GM19043 (cell line): ENCODE results near the gene EPHA5.

Experiments used
- ATAC-seq: cut with Tn5 transposase; IDR thresholded peaks from one replicate; pipeline ENCODE4 v1.9.1; 2021; ENCODE audit warnings: low read depth; ENCODE audit not compliant: unreplicated experiment

EPHA5 gene

GRCh38 chr4:65635051-65635821, 35.1 kb downstream of the EPHA5 start:
- no peak for ATAC-seq

DNA sequence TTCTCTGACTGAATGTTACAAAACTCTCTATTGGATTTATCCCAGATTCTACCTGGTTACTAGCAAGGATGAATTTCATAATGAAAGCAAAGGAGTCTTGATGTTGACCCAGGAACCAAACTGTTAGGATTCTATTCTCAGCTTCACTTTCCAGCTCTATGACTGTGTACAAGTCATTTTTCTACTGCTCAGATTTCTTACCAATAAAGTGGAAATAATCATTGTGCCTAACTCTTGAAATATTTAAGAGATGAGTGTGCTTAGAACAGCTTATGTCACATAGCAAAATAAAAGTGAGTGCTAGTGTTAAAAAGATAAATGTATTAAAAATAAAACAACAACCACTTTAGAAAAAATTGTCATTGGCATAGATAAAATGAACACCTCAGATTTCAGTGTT, 45.6 kb downstream of the EPHA5 start:
- ATAC-seq = no peak

DNA sequence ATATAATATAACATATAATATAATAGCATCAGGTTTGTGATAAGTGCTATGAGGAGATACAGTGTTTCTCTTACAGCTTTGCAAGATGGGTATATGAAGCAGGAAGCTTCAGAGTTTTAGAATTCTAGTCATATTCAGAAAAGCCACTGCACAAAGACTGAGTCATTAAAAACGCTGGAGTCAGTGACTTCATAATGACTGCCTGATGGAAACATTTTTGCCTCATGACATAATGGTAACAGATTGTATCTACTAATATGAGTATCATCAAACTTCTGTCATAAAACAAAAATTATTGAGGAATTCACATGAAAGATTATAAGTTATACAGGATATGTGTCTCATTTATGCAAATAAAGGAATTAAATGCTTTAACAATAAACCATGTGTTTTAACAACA, 46.8 kb downstream of the EPHA5 start:
- no peak for ATAC-seq

GRCh38 chr4:65617416-65617815, 52.9 kb downstream of the EPHA5 start:
- ATAC-seq = no peak

DNA sequence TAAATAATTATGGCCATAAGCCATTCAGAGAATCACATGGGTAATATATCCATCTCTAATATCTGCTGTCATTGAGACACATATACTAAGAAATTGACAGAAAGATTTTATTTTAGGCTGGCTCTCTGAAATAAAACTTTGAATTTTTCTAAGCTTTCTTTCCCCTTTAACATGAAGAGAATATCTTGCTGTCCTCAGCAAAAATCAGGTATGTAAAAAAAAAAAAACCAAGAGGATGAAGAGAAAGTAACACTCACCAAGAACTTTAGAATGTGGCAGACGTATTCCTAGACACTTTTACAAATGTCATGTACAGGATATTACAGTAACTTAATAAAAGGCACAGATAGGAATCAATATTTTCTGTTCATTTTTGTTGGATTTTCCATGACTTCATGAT, 65.8 kb downstream of the EPHA5 start:
- no peak for ATAC-seq

DNA sequence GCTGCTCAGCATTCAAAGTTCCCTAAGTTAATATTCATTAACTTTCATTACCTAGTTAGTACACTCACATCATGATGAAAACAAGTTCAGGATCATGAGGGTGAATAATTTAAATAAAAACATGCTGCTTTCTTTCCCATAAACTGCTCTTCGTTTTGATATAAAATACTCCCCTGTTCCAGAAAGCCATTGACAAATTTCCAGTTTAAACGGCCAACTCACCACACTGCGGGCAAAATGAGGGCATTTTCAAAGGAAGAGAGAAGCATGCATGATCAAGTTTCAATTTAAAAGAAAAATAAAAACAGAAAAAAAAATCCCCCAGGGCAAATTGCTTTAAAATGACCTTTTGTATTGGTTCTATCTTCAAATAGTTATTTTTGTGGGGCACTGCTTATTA, 69.6 kb downstream of the EPHA5 start:
- no peak for ATAC-seq

- no peak for ATAC-seq
These were observed 70.9 kb downstream of the EPHA5 start for GRCh38 chr4:65599340-65599739.

- no peak for ATAC-seq
These were observed 72.6 kb downstream of the EPHA5 start for GRCh38 chr4:65597697-65598096.

DNA sequence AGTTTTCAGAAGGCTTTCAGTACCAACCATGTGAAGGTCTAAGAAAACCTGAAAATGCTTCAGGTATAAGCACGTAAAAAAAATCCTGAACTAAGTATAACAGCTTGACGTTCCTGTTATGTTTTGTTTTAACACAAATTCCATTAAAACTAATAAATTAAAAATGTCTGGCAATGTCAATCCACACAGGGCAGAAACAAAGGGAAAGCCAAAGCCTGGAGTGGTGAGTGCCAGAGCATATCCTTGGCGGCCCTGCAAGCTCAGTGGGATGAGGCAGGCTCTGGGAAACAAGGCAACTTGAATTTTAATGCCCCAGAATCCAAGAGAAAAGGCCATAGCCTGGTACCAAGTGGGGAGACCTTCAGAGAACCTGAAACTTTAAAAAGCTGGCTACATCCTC, 78.2 kb downstream of the EPHA5 start:
- ATAC-seq = no peak

DNA sequence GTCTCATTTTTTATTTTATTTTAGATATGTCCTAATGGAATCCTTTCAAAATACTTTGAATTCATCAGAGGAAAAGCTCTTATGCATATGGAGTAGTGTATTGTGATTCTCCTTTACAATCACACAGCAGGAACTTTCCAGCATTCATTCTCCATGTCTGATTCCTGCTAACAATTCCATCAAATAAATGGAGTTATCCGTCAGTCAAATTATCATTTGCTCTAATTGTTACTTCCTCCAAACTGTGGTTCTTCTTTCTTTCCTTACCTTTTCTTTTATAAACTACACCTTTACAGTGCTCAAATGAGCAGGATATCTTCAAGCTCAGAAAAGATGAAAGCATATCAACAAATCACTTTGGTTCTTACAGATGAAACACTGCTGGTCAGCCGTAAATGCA, 80.4 kb downstream of the EPHA5 start:
- ATAC-seq = no peak

DNA sequence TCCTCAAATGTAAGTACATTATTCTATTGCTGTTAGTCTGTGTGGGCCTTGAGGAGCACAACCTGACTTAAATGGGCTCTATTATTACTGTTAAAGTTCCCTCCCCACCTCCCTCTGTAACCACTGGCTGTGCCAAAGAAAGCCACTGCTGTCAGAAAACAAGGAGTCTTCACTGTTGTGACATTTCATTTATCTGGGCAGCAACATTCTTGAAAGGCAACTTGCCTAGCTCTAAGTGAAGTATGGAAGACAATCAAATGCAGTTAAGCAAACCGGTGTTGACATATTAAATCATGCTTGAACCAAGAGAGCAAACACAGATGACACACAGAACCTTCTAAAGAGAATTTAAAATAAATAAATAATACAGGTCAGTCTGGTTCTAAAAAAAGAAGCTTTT, 81.0 kb downstream of the EPHA5 start:
- no peak for ATAC-seq

GRCh38 chr4:65580551-65580950, 89.7 kb downstream of the EPHA5 start:
- no peak for ATAC-seq

- ATAC-seq = no peak
These were observed 103.8 kb downstream of the EPHA5 start for GRCh38 chr4:65566473-65566872.

GRCh38 chr4:65561164-65561563, 109.1 kb downstream of the EPHA5 start:
- ATAC-seq = no peak

DNA sequence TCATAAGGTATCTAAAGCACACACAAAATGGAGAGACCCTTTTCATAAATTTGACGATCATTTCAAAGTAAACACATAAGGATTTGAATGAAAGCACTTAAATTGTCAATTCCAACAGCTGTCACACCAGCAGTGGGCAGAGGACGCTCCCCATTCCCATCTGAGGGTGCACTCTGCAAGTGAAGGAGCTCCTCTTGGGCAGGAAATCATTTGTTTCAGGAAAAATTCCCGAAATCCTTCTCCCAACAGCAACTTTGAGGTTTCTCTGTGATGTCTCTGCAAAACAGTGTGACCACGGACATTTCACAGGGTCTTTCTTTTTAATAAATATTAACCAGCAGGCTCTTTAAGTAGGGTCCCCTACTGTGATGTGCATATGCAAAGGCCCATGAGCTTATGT, 111.0 kb downstream of the EPHA5 start:
- ATAC-seq = no peak

GRCh38 chr4:65552057-65552456, 118.2 kb downstream of the EPHA5 start:
- ATAC-seq = no peak

- ATAC-seq = no peak
These were observed 119.8 kb downstream of the EPHA5 start for GRCh38 chr4:65550500-65550899.

DNA sequence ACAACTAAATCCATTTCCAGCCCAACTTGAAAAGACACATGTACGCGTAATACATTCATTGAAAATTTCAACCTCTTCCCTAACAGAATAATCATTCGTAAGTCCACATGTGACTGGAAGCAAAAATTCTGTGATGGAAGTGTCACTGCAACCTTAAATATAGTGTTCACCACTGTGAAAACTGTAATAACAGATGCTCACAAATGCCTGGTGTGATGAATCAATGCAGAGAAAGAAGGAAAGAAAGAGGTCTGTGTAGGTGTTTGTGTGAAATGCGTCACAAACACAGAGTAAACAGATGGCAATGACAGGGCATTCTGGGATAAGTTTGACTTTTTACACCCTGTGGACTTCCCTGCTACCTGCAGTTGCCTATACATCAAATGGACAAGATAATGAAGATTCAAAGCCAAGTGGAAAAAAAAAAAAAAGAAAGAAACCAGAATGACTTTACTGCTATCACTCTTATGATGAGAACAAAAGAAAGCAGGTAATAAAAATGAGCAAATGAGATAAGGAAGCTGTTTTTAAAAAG, 123.3 kb downstream of the EPHA5 start:
- no peak for ATAC-seq

DNA sequence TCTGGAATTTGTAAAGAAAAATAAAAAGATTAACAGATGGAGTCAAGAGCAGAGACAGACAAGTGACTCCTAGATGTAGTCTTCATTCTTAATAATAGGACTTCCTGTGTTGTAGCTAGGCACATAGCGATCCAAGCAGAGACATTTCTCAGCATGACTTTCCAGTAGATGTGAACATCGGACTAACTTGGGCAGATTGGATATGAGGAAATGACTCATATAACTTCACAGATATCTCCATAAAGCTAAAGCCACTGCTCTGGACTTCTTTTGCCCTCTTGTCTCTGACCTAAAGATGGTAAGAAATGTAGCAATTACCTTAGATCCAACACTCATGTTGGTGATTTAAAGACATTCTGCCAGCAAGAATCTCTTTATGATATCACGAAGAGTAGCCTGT, 131.7 kb downstream of the EPHA5 start:
- no peak for ATAC-seq

- ATAC-seq = no peak
These were observed 135.2 kb downstream of the EPHA5 start for GRCh38 chr4:65535113-65535512.

GRCh38 chr4:65521666-65522065, 148.6 kb downstream of the EPHA5 start:
- no peak for ATAC-seq

GRCh38 chr4:65515646-65516045, 154.6 kb downstream of the EPHA5 start:
- no peak for ATAC-seq

DNA sequence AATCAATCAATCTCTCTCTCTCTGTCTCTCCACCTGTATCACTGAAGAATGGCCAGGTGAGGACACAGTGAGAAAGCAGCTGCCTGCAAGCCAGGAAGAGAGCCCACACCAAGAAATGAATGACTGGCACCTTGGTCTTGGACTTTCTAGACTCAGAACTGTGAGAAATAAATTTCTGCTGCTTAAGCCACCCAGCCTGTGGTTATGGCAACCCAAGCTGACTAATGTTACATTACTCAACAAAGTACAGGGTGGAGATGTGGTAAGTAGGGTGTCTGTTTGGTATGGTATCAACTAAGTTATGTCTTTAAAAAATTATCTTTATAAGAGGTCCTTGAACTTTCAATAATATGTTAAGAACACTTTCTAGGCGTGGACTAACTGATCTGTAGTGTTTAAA, 159.3 kb downstream of the EPHA5 start:
- ATAC-seq = no peak
